Keratinocyte (primary cell): ENCODE measurements around the gene ZNF521. TPM values are rescaled to one million over a fixed set of nuclear protein-coding genes. Genes with fewer than 3 reads are reported as not detected.

Experiments
- DNase-seq: peaks from one replicate; pipeline ENCODE4 v3.0.0-alpha.2; 2011; ENCODE audit warnings: low read depth, missing footprints, low spot score
- FAIRE-seq: peaks from 2 replicates; lab custom pipeline; 2011; peaks lifted over from hg19 to GRCh38; lab: Jason Lieb, UNC
- H2AFZ ChIP-seq: 2 replicates; pipeline ENCODE4 v1.6.0; 2012; ENCODE audit warnings: low read length, control low read depth, inconsistent platforms; ENCODE audit not compliant: control insufficient read depth
- H3K27ac ChIP-seq: 2 replicates; pipeline ENCODE4 v1.5.1; 2011; ENCODE audit warnings: low read length; ENCODE audit not compliant: control insufficient read depth, insufficient read depth
- H3K27me3 ChIP-seq: 3 replicates; pipeline ENCODE4 v1.6.0; 2011; ENCODE audit warnings: low read length; ENCODE audit not compliant: control insufficient read depth, insufficient read depth; ENCODE audit errors: extremely low read depth
- H3K36me3 ChIP-seq, 2 experiments: 2 replicates in 1 of 2; 3 replicates in 1 of 2; pipeline ENCODE4 v1.5.1; 2011; ENCODE audit warnings: low read length in 2 of 2, mild to moderate bottlenecking in 1 of 2; ENCODE audit not compliant: control insufficient read depth in 2 of 2, insufficient read depth in 2 of 2; ENCODE audit errors: extremely low read depth in 1 of 2
- H3K4me1 ChIP-seq: 3 replicates; pipeline ENCODE4 v1.5.1; 2011; ENCODE audit warnings: low read length; ENCODE audit not compliant: control insufficient read depth, insufficient read depth; ENCODE audit errors: extremely low read depth
- H3K4me2 ChIP-seq: 3 replicates; pipeline ENCODE4 v1.6.0; 2011; ENCODE audit warnings: low read depth, low read length; ENCODE audit not compliant: control insufficient read depth, insufficient read depth; ENCODE audit errors: extremely low read depth
- H3K4me3 ChIP-seq, 3 experiments: fragments of 200-600 bp in 1 of 3; sonication (generic) in 1 of 3; 2 replicates in 2 of 3; 3 replicates in 1 of 3; pipeline ENCODE4 v1.5.1; 2011 to 2016; ENCODE audit warnings: low read length in 3 of 3, mild to moderate bottlenecking in 3 of 3, control low read depth in 2 of 3, inconsistent platforms in 1 of 3, low read depth in 1 of 3, mixed read lengths in 1 of 3, mixed run types in 1 of 3, moderate library complexity in 1 of 3; ENCODE audit not compliant: control insufficient read depth in 2 of 3, insufficient read depth in 2 of 3; ENCODE audit errors: extremely low read depth in 1 of 3
- H3K79me2 ChIP-seq: 2 replicates; pipeline ENCODE4 v1.6.0; 2012; ENCODE audit warnings: low read length; ENCODE audit not compliant: control insufficient read depth, insufficient read depth
- H3K9ac ChIP-seq: 3 replicates; pipeline ENCODE4 v1.6.0; 2011; ENCODE audit warnings: low read length; ENCODE audit not compliant: control insufficient read depth, insufficient read depth; ENCODE audit errors: extremely low read depth
- H3K9me1 ChIP-seq: 3 replicates; pipeline ENCODE4 v1.6.0; 2011; ENCODE audit warnings: low read length; ENCODE audit not compliant: control insufficient read depth, insufficient read depth; ENCODE audit errors: extremely low read depth
- H3K9me3 ChIP-seq: 2 replicates; pipeline ENCODE4 v1.5.1; 2012; ENCODE audit warnings: low read depth, low read length; ENCODE audit not compliant: control insufficient read depth
- H4K20me1 ChIP-seq: 3 replicates; pipeline ENCODE4 v1.6.0; 2011; ENCODE audit warnings: low read length; ENCODE audit not compliant: control insufficient read depth, insufficient read depth; ENCODE audit errors: extremely low read depth
- EZH2 ChIP-seq: IDR thresholded peaks from one replicate; pipeline ENCODE4 v1.6.1; 2012; ENCODE audit warnings: inconsistent platforms, mild to moderate bottlenecking, low read length, moderate library complexity
- dilution Hi-C: fragments of 300-500 bp; cut with MboI; formaldehyde crosslinking; loops from one replicate; pipeline ENCODE4 v1.7.0; 2020; ENCODE audit warnings: low sequenced_read_pairs; ENCODE audit not compliant: extremely low pct_ligation_motif_present
- polyA plus RNA-seq, 5 experiments: library from polyadenylated mRNA; depleted of rRNA in 3 of 5; stranded (reverse) in 3 of 5; stranded (forward) in 1 of 5; unstranded in 1 of 5; fragments of >200 nt; gene quantifications; 1 replicate in 1 of 5; 2 replicates in 3 of 5; 3 replicates in 1 of 5; pipeline versions ENCODE4 v1.2.1 to v1.2.3, GENCODE V29; 2011 to 2012; ENCODE audit warnings: missing spikeins in 2 of 5, low read depth in 1 of 5, low replicate concordance in 1 of 5
- TF ChIP-seq, protein P1 (sequence below), 3 experiments: IDR thresholded peaks in 1 of 3; conservative IDR thresholded peaks in 1 of 3; optimal IDR thresholded peaks in 1 of 3; 2 replicates in 2 of 3; 3 replicates in 1 of 3; pipeline versions ENCODE3 to v1.5.1; 2011; ENCODE audit warnings: low read length in 3 of 3, mild to moderate bottlenecking in 3 of 3, moderate library complexity in 2 of 3, control low read depth in 1 of 3, inconsistent platforms in 1 of 3; ENCODE audit not compliant: insufficient read depth in 2 of 3; ENCODE audit errors: extremely low read depth in 1 of 3

Gene ZNF521
- polyA plus RNA-seq, 1 donor (not counting 4 experiments of a cell fraction or from before 2014, with no cell fraction given), result 0.07 TPM

DNA sequence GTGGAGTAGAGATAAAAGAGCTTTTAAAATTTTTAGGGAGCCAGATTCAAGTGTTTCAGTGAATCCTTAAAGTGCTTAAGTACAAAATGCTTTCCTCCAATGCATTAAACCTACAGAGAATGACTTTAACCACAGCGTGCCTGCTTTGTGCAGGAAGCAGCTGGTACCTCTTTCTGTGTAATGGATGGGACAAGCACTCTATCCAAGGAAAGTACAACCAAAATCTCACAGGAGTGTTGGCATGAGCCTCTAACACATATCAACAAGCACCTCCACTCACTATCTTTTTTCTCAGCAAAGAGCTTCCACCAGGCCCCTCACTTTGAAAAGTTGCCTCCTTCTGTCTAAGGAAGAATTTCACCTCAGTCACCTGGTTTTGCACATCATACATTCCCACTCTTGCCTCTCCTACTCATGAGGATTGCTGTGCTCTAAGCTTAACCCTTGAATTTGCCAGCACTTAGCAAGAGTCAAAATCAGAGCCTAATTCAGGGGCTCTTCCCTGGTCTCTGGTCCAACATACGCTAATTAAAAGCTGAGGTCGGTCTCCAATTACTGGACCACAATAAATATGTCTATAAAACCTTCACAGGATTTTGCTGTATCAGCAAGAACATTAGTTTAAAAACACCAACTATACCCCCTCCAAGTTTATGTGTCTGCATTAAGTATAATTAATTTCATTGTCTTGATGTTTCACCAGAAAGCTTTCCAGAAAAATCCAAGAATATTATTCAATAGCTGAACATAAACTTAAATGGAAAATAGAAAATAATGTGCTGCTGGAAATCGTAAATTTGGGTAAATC, 68.9 kb downstream of the ZNF521 start:
- TF ChIP-seq, protein P1, sequence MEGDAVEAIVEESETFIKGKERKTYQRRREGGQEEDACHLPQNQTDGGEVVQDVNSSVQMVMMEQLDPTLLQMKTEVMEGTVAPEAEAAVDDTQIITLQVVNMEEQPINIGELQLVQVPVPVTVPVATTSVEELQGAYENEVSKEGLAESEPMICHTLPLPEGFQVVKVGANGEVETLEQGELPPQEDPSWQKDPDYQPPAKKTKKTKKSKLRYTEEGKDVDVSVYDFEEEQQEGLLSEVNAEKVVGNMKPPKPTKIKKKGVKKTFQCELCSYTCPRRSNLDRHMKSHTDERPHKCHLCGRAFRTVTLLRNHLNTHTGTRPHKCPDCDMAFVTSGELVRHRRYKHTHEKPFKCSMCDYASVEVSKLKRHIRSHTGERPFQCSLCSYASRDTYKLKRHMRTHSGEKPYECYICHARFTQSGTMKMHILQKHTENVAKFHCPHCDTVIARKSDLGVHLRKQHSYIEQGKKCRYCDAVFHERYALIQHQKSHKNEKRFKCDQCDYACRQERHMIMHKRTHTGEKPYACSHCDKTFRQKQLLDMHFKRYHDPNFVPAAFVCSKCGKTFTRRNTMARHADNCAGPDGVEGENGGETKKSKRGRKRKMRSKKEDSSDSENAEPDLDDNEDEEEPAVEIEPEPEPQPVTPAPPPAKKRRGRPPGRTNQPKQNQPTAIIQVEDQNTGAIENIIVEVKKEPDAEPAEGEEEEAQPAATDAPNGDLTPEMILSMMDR (optimal IDR thresholded peaks at IDR 0.05 in 1 of 3, IDR thresholded peaks at IDR 0.05 in 1 of 3, conservative IDR thresholded peaks at IDR 0.05 in 1 of 3; ENCODE audit: extremely low read depth in 1 of 3, insufficient read depth in 2 of 3, low read length in 3 of 3), result no peak
- TF ChIP-seq EZH2, result no peak
- no peak for DNase-seq
- H3K36me3 ChIP-seq, result no peaks in the 10 kb centered on the region
- no peak overlapping the region for H3K27ac ChIP-seq
- H3K4me1 ChIP-seq, result no peaks in the 10 kb centered on the region
- no peak overlapping the region for H3K4me2 ChIP-seq
- dilution Hi-C loops, result no loop called here
- H3K9me1 ChIP-seq, result no peaks in the 10 kb centered on the region
- no peak for FAIRE-seq
- H3K9ac ChIP-seq, result no peak overlapping the region
- no peak overlapping the region for H2AFZ ChIP-seq
- no peaks in the 10 kb centered on the region for H3K27me3 ChIP-seq
- no peaks in the 10 kb centered on the region for H3K9me3 ChIP-seq
- no peaks in the 10 kb centered on the region for H3K79me2 ChIP-seq
- H3K4me3 ChIP-seq, result no peak overlapping the region
- no peaks in the 10 kb centered on the region for H4K20me1 ChIP-seq

DNA sequence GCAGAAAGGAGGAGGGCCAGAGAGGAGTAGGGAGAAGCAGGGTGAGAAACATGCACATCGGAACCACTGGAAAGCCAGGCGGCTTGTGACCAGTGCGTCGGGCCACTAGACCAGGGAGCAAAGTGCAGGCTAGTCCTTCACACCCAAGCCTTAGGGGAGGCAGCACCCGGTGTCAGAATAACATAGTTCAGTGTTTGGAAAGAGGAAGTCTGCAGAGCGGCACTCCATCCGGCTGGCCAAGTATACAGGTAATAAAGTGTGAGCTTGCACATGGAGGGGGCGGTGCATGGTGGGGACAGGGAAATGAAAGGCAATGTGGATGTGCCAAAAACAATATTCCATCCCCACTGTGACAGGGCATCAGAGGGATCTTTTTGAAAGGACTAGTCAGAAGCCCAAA, 69.7 kb downstream of the ZNF521 start:
- H3K9me1 ChIP-seq, result no peaks in the 10 kb centered on the region
- no peaks in the 10 kb centered on the region for H3K27me3 ChIP-seq
- H3K4me2 ChIP-seq, result no peak overlapping the region
- no peaks in the 10 kb centered on the region for H3K79me2 ChIP-seq
- no peaks in the 10 kb centered on the region for H4K20me1 ChIP-seq
- no peaks in the 10 kb centered on the region for H3K36me3 ChIP-seq
- FAIRE-seq (no peak), DNase-seq (no peak)
- dilution Hi-C loops, result no loop called here
- no peak overlapping the region for H3K27ac ChIP-seq
- H3K9me3 ChIP-seq, result no peaks in the 10 kb centered on the region
- H3K4me1 ChIP-seq, result no peaks in the 10 kb centered on the region
- TF ChIP-seq, protein P1 (optimal IDR thresholded peaks at IDR 0.05 in 1 of 3, IDR thresholded peaks at IDR 0.05 in 1 of 3, conservative IDR thresholded peaks at IDR 0.05 in 1 of 3; ENCODE audit: extremely low read depth in 1 of 3, insufficient read depth in 2 of 3, low read length in 3 of 3), result no peak
- TF ChIP-seq EZH2, result no peak
- no peak overlapping the region for H3K4me3 ChIP-seq
- H3K9ac ChIP-seq, result no peak overlapping the region
- no peak overlapping the region for H2AFZ ChIP-seq
